ENCODE data around the gene XRCC6.

DNA sequence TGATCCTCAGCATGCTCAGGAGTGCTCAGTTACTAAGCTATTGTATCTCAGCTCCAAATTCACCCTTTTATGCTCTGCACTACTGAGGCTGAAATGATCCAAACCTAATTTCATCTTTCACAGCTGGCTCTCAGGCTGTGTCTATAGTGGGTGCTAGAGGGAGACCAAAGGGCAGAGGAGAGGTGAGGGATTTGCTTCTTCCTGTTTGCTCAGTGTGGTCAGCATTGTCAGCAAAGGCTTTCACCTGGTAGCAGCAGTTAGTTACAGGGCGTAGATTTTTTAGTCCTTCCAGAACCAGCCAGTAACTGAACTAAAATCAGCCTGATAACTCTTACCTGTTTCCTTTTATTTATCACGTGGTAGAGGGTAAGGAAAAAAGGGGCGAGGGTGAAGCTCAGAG, 33.2 kb downstream of the XRCC6 start:
- no peak for TF ChIP-seq MAZ (IDR thresholded peaks at IDR 0.05; ENCODE audit: borderline replicate concordance, low read depth, low read length)
- TF ChIP-seq CTCF (conservative IDR thresholded peaks at IDR 0.05; ENCODE audit: low read depth, low read length), result no peak
- TF ChIP-seq CEBPB (IDR thresholded peaks at IDR 0.05; ENCODE audit: low read depth, low read length), result no peak
- TF ChIP-seq BHLHE40 (IDR thresholded peaks at IDR 0.05; ENCODE audit: low read depth, low read length), result no peak
- TF ChIP-seq MXI1 (IDR thresholded peaks at IDR 0.05; ENCODE audit: borderline replicate concordance, low read depth, low read length), result no peak
